Ishikawa (cell line): ENCODE data around the gene HIGD1A.

Experiments used
- CEBPB ChIP-seq: IDR thresholded peaks from 2 replicates; pipeline ENCODE4 v1.6.1; 2012
- CREB1 ChIP-seq: IDR thresholded peaks from 2 replicates; pipeline ENCODE4 v1.6.1; 2012; ENCODE audit warnings: low read depth
- EGR1 ChIP-seq: IDR thresholded peaks from 2 replicates; pipeline ENCODE4 v1.6.1; 2012
- EP300 ChIP-seq: IDR thresholded peaks from 2 replicates; pipeline ENCODE4 v1.6.1; 2012; ENCODE audit warnings: borderline replicate concordance
- FOXM1 ChIP-seq: IDR thresholded peaks from 2 replicates; pipeline ENCODE4 v1.6.1; 2012; ENCODE audit warnings: low read depth, borderline replicate concordance
- MAX ChIP-seq: IDR thresholded peaks from 2 replicates; pipeline ENCODE4 v1.6.1; 2012
- NFIC ChIP-seq: IDR thresholded peaks from 2 replicates; pipeline ENCODE4 v1.6.1; 2012
- RAD21 ChIP-seq: IDR thresholded peaks from 2 replicates; pipeline ENCODE4 v1.6.1; 2012; ENCODE audit warnings: low read depth
- TAF1 ChIP-seq: IDR thresholded peaks from 2 replicates; pipeline ENCODE4 v1.6.1; 2012; ENCODE audit warnings: low read depth, mild to moderate bottlenecking
- TCF12 ChIP-seq: IDR thresholded peaks from 2 replicates; pipeline ENCODE4 v1.6.1; 2012; ENCODE audit warnings: low read depth
- TEAD4 ChIP-seq: IDR thresholded peaks from 2 replicates; pipeline ENCODE4 v1.6.1; 2012
- YY1 ChIP-seq: IDR thresholded peaks from 2 replicates; pipeline ENCODE4 v1.6.1; 2012; ENCODE audit warnings: low read depth
- ZBTB7A ChIP-seq: IDR thresholded peaks from 2 replicates; pipeline ENCODE4 v1.6.1; 2012; ENCODE audit warnings: low read depth
- TF ChIP-seq, protein P1 (sequence below): IDR thresholded peaks from 2 replicates; pipeline ENCODE4 v1.6.1; 2012
- TF ChIP-seq, protein P2 (sequence below): IDR thresholded peaks from 2 replicates; pipeline ENCODE4 v1.6.1; 2012; ENCODE audit warnings: low read depth, mild to moderate bottlenecking

HIGD1A gene

GRCh38 chr3:42755681-42756578 lies 48.4 kb downstream of the HIGD1A start:
- TF ChIP-seq CREB1 (no peak), RAD21 (peak; percentile 58)

DNA sequence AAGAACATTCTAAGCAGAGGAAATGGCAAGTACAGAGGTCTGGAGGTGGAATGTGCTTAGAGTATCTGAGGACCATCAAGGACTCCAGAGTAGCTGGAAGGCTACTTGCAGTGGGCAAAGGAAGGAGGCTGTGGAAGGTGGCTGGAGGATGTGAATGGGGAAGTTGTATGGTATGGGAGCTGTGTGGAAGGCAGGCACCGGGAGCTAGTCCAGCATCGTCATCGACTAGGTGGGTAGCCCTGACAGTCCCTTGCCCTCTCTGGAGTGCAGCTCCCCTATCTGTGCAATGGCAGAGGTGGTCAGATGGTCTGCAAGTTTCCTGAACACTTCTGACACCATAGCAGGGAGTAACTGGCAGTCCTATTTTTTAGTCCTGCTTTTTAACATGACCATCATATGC lies 50.5 kb downstream of the HIGD1A start:
- TF ChIP-seq ZBTB7A (no peak), MAX (no peak), EP300 (no peak), CREB1 (no peak), TCF12 (no peak)
- TF ChIP-seq, protein P1, sequence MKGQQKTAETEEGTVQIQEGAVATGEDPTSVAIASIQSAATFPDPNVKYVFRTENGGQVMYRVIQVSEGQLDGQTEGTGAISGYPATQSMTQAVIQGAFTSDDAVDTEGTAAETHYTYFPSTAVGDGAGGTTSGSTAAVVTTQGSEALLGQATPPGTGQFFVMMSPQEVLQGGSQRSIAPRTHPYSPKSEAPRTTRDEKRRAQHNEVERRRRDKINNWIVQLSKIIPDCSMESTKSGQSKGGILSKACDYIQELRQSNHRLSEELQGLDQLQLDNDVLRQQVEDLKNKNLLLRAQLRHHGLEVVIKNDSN, result no peak

DNA sequence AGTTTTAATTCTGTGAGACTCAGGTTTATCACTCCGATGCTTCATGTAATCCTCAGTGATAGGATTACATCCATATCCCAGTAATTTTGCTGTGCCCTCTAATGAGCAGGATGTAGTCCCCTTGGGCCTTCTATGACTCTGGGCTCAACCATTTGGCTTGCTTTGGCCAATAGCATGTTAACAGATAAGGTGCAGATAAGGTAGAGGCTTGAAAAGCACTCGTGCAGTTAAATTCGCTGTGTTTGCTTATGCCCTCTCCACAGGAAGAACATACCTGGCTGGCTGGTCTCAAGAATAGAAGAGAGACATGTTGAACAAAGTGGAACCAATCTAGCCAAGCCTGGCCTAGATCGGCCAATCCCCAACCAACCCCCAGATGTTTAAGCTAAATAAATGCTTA lies 51.3 kb downstream of the HIGD1A start:
- TF ChIP-seq EGR1 (no peak), MAX (no peak), EP300 (no peak), TEAD4 (no peak), ZBTB7A (no peak), CEBPB (no peak), TCF12 (no peak), CREB1 (no peak), FOXM1 (no peak), YY1 (no peak), NFIC (no peak), TAF1 (no peak), RAD21 (no peak)
- TF ChIP-seq, protein P2, sequence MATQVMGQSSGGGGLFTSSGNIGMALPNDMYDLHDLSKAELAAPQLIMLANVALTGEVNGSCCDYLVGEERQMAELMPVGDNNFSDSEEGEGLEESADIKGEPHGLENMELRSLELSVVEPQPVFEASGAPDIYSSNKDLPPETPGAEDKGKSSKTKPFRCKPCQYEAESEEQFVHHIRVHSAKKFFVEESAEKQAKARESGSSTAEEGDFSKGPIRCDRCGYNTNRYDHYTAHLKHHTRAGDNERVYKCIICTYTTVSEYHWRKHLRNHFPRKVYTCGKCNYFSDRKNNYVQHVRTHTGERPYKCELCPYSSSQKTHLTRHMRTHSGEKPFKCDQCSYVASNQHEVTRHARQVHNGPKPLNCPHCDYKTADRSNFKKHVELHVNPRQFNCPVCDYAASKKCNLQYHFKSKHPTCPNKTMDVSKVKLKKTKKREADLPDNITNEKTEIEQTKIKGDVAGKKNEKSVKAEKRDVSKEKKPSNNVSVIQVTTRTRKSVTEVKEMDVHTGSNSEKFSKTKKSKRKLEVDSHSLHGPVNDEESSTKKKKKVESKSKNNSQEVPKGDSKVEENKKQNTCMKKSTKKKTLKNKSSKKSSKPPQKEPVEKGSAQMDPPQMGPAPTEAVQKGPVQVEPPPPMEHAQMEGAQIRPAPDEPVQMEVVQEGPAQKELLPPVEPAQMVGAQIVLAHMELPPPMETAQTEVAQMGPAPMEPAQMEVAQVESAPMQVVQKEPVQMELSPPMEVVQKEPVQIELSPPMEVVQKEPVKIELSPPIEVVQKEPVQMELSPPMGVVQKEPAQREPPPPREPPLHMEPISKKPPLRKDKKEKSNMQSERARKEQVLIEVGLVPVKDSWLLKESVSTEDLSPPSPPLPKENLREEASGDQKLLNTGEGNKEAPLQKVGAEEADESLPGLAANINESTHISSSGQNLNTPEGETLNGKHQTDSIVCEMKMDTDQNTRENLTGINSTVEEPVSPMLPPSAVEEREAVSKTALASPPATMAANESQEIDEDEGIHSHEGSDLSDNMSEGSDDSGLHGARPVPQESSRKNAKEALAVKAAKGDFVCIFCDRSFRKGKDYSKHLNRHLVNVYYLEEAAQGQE, result no peak
- TF ChIP-seq, protein P1, result no peak

DNA sequence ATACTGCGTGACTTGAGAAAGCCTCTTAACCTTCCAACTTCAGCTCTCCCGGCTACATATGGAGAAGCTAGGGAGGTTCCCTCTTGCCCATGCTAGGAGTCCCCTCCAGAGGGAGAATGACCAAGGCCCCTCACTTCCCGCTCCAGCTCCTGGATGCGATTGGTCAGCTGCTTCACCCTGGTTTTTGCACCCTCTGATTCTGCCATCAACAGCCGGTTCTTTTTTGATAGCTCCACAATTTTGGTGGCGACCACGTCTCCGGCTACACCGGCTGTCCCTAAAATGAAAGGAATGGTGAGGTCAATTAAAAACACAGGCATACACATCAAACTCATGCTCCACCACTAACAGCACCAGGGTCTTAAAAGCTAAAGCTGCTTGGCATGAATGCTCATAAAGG lies 51.8 kb downstream of the HIGD1A start:
- TF ChIP-seq EP300 (no peak), YY1 (no peak), ZBTB7A (no peak), EGR1 (no peak), CREB1 (no peak), NFIC (no peak)
- TF ChIP-seq, protein P2, result no peak

GRCh38 chr3:42751609-42752008 lies 52.7 kb downstream of the HIGD1A start:
- no peak for TF ChIP-seq RAD21
- TF ChIP-seq EP300, result no peak
- no peak for TF ChIP-seq TCF12
- TF ChIP-seq MAX, result no peak
- TF ChIP-seq ZBTB7A, result no peak
- TF ChIP-seq TEAD4, result no peak
- TF ChIP-seq FOXM1, result no peak
- TF ChIP-seq CEBPB, result no peak
- no peak for TF ChIP-seq YY1
- TF ChIP-seq, protein P1, result no peak
- TF ChIP-seq, protein P2, result no peak
